Measurements from ENCODE around the gene EML2. TPM values are rescaled to one million over a fixed set of nuclear protein-coding genes. Genes with fewer than 3 reads are reported as not detected.
"Not testable (repeated sequence)": the region's sequence is repeated elsewhere in the genome, so short reads cannot be mapped to it uniquely, and the experiment has no call there.

The EML2 gene
- total RNA-seq, 1 experiment from 2014 or later = 36.2 TPM

DNA sequence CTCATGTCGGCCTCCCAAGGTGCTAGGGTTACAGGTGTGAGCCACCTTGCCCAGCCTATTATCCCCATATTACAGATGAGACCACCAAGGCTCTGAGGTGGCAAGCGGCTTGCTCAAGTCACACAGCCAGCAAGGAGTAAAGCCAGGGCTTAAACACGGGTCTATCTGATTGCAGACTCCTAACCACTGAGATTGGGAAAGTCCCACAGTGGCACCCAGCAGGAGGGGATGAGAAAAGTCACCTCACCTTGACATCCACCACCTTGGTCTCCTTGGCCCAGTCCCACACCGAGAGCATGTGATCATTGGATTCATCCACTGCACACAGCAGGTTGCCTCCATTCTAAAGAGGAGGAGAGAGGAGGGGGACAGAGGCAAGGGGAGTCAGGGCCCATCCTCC is 9.5 kb downstream of the EML2 start:
- in situ Hi-C loops (cut with HindIII; ENCODE audit: low pct_unique_long_range_greater_than_20kb, low sequenced_read_pairs) = no loop called here
- no peak for DNase-seq (ENCODE audit: low read depth)

DNA sequence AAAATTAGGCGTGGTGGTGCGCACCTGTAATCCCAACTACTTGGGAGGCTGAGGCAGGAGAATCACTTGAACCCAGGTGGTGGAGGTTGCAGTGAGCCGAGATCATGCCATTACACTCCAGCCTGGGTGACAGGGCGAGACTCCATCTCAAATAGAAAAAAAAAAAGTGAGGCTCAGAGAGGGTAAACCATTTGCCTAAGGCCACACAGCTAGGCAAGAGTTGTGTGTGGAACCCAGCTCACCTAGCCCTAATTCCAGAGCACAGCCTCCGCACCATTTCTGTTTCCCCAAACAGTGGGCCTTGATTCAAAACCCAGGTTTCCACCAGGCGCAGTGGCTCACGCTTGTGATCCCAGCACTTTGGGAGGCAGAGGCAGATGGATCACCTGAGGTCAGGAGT is 11.0 kb downstream of the EML2 start:
- DNase-seq (ENCODE audit: low read depth) = not testable (repeated sequence)

GRCh38 chr19:45623984-45624383 is 15.2 kb downstream of the EML2 start:
- in situ Hi-C loops (cut with HindIII; ENCODE audit: low pct_unique_long_range_greater_than_20kb, low sequenced_read_pairs) = no loop called here
- DNase-seq (ENCODE audit: low read depth) = no peak

More for the DNA sequence above, 11.0 kb downstream of the EML2 start:
- in situ Hi-C loops (cut with HindIII; ENCODE audit: low pct_unique_long_range_greater_than_20kb, low sequenced_read_pairs) = not testable (repeated sequence)

- no peak for DNase-seq (ENCODE audit: low read depth)
- in situ Hi-C loops (cut with HindIII; ENCODE audit: low pct_unique_long_range_greater_than_20kb, low sequenced_read_pairs) = no loop called here
These were observed 17.2 kb downstream of the EML2 start for GRCh38 chr19:45621976-45622503.

DNA sequence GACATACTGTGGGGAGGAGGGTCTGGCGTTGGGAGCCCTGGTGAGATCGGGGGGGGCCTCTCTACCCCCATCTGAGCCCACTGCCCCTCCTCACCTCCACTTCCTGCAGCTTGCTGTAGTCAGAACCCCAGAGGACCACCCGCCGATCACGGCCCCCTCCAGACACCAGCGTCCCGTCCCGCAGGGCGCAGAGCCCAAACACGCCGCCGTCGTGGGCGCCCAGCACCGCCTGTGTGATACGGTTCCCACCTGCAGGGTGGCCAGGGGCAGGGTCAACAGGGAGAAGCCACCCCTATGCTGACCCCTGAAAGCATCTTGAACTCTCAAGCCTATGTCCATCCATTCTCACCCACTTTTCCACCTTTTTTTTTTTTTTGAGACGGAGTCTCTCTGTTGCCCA is 17.8 kb downstream of the EML2 start:
- in situ Hi-C loops (cut with HindIII; ENCODE audit: low pct_unique_long_range_greater_than_20kb, low sequenced_read_pairs) = no loop called here
- DNase-seq (ENCODE audit: low read depth) = no peak

DNA sequence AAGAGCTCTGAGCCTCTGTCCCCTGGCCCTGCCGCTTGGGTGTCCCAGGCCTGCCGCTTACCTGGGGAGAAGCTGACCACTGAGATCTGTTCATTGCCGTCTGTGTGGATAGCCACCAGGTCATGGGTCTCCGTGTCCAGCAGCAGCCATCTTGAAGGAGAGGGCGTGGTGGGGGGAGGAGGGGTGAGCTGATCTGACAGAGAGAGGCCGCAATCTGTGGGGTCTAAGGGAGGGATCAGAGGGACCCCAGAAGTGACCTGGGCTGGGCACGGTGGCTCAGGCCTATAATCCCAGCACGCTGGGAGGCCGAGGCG is 22.5 kb downstream of the EML2 start:
- DNase-seq (ENCODE audit: low read depth) = no peak
- in situ Hi-C loops (cut with HindIII; ENCODE audit: low pct_unique_long_range_greater_than_20kb, low sequenced_read_pairs) = no loop called here

DNA sequence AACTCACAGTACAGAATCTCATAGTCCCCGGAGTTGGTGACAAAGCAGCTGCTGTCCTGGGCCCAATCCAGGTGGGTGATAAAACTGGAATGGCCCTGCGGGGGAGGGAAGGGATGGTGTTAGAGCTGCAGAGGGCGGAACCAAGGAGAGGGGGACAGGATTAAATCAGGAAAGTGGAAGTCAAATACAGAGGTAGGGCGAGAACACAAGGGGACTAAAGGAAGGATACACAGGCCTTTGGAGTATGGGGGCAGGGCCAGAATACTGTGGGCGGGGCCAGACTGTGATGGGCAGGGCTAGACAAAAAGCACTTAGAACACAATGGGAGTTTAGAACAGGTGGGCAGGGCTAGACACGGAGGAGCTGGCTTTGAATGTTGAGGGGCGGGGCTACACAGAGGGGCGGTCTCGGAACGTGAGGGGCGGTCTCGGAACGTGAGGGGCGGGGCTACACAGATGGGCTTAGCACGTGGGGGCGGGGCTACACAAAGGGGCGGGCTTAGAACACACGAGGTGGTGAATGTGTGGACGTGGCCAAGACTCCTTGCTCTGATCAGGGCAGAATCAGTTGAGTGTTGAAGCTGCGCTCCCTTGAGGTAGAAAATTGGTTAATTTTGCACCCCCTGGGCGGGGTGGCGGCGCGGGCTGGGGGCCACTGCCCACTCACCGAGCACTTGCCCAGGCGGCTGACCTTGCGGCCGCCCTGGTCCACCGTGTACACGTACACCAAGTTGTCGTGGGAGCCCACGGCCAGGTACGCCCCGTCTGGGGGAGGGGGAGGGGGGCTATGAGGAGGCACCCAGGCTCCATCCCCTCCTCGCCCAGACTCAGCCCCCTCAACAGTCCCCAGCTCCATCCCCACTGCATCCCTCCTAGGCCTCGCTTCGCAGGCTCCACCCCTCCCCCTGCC is 23.1 kb downstream of the EML2 start:
- peak; percentile 92 for DNase-seq (ENCODE audit: low read depth)
- in situ Hi-C loops (cut with HindIII; ENCODE audit: low pct_unique_long_range_greater_than_20kb, low sequenced_read_pairs) = no loop called here

DNA sequence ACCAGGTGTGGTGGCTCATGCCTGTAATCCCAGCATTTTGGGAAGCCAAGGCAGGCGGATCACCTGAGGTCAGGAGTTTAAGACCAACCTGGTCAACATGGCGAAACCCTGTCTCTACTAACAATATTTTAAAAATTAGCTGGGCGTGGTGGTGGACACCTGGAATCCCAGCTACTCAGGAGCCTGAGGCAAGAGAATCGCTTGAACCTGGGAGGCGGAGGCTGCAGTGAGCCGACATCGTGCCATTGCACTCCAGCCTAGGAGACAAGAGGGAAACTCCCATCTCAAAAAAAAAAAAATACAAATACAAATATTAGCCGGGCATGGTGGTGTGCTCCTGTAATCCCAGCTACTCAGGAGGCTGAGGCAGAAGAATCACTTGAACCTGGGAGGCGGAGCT is 24.1 kb downstream of the EML2 start:
- in situ Hi-C loops (cut with HindIII; ENCODE audit: low pct_unique_long_range_greater_than_20kb, low sequenced_read_pairs); DNase-seq (ENCODE audit: low read depth): not testable (repeated sequence)

GRCh38 chr19:45613926-45614725 is 25.1 kb downstream of the EML2 start:
- peak; percentile 94 for DNase-seq (ENCODE audit: low read depth)
- in situ Hi-C loops (cut with HindIII; ENCODE audit: low pct_unique_long_range_greater_than_20kb, low sequenced_read_pairs) = no loop called here

DNA sequence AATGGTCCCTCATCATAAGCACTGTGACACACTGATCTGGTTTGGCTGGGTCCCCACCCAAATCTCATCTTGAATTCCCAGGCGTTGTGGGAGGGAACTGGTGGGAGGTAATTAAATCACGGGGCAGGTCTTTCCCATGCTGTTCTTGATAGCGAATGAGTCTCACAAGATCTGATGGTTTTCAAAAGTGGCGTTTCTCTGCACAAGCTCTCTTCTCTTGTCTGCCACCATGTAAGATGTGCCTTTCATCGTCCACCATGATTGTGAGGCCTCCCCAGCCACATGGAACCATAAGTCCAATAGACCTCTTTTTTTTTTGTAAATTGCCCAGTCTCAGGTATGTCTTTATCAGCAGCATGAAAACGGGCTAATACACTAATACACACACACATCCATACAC is 30.2 kb downstream of the EML2 start:
- no peak for DNase-seq (ENCODE audit: low read depth)
- in situ Hi-C loops (cut with HindIII; ENCODE audit: low pct_unique_long_range_greater_than_20kb, low sequenced_read_pairs) = no loop called here

DNA sequence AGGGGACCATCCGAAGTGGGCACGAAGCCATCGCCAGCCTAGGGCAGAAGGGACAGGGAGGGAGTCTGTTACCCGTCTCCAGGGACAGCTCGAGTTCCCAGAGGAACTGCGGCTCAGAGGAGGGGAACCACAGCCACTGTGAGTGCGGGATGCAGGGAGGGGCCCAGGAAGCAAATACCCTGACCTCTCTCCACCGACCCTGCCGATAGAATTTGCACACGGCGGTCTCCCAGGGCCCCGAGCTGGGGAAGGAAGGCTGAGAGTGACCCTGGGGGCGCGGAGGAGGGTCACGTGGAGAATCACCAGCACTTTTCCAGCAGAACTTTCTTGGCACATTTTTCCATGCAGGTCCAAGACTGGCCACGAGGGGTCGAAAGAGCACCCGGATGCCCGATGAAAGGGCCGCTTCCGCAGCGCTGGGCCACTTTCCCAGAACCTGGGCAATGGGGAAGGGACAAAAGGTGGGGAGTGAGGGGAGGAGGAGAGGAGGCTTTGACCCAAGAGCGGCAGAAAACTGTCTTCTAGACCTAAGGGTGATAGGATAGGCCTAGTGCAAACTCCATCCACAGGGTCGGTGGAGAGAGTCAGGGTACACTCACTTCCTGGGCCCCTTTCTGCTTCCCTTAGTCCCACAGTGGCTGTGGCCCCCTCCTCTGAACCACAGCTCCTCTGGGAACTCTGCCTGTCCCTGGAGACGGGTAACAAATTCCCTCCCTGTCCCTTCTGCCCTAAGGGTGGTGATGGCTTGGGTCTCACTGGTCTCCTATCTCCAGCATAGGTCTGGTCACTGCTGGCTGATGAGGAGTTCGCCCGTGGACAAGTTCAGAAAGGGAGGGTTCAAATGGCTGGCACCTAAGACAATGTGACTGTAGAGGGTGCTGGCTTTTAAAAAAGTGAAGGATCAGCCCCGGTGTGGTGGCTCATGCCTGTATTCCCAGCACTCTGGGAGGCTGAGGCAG is 31.8 kb downstream of the EML2 start:
- DNase-seq (ENCODE audit: low read depth) = peak; percentile 80
- in situ Hi-C loops (cut with HindIII; ENCODE audit: low pct_unique_long_range_greater_than_20kb, low sequenced_read_pairs) = no loop called here

- in situ Hi-C loops (cut with HindIII; ENCODE audit: low pct_unique_long_range_greater_than_20kb, low sequenced_read_pairs) = no loop called here
These were observed 37.4 kb downstream of the EML2 start, which contains the start of gene GPR4 for GRCh38 chr19:45601524-45602374. Gene GPR4, minus strand, starts transcription at chr19:45602212. Its CDS starts 10,346 bp downstream, at chr19:45591866.

GRCh38 chr19:45601115-45601514 is 38.1 kb downstream of the EML2 start:
- DNase-seq (ENCODE audit: low read depth) = no peak
- in situ Hi-C loops (cut with HindIII; ENCODE audit: low pct_unique_long_range_greater_than_20kb, low sequenced_read_pairs) = no loop called here

More at GRCh38 chr19:45601524-45602374, 37.4 kb downstream of the EML2 start, which contains the start of gene GPR4:
- no peak for DNase-seq (ENCODE audit: low read depth)

- no peak for DNase-seq (ENCODE audit: low read depth)
- in situ Hi-C loops (cut with HindIII; ENCODE audit: low pct_unique_long_range_greater_than_20kb, low sequenced_read_pairs) = no loop called here
These were observed 38.8 kb downstream of the EML2 start for GRCh38 chr19:45600340-45600885.

DNA sequence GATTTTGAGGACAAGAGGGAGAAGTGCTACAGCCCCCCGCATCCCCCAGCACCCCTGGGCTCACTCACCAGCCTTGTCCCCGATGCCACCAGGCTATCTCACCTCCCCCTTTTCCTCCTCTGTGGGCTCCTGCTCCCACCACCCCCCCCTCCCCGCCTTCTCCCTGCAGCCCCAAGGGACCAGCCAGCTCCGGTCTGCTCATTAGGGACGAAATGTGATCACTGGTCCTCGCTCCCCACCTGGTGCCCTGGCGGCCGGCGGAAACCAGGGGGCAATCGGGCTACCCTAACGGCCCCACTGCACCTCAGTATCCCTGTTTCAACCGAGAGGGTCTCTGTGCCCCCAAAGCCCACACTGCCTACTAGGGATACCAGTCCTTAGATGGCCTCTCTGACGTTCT is 39.9 kb downstream of the EML2 start:
- in situ Hi-C loops (cut with HindIII; ENCODE audit: low pct_unique_long_range_greater_than_20kb, low sequenced_read_pairs) = no loop called here
- DNase-seq (ENCODE audit: low read depth) = no peak

- in situ Hi-C loops (cut with HindIII; ENCODE audit: low pct_unique_long_range_greater_than_20kb, low sequenced_read_pairs) = no loop called here
These were observed 40.8 kb downstream of the EML2 start for GRCh38 chr19:45598267-45599001.

More at GRCh38 chr19:45598267-45599001, 40.8 kb downstream of the EML2 start:
- no peak for DNase-seq (ENCODE audit: low read depth)

Data from Caki2 (cell line).